CD14-positive monocyte (primary cell): ENCODE data around the gene CHRM2. TPM values are rescaled to one million over a fixed set of nuclear protein-coding genes. Genes with fewer than 3 reads are reported as not detected.

ENCODE experiments used
- DNase-seq, 3 donors: peaks; one replicate each; pipeline ENCODE4 v3.0.0-alpha.2; 2011 to 2022
- H2AFZ ChIP-seq: 2 replicates; pipeline ENCODE4 v1.6.0; 2012; ENCODE audit warnings: mild to moderate bottlenecking, low read depth, low read length, inconsistent platforms; ENCODE audit not compliant: insufficient read depth, poor library complexity, severe bottlenecking
- H3K27ac ChIP-seq, 2 donors: 1 replicate in 1 of 2; 2 replicates in 1 of 2; pipeline ENCODE4 v1.5.1; 2012 to 2013; ENCODE audit warnings: low read length in 2 of 2, control low read depth in 1 of 2, inconsistent platforms in 1 of 2, low read depth in 1 of 2, mild to moderate bottlenecking in 1 of 2
- H3K27me3 ChIP-seq, 2 donors: one replicate each; pipeline versions ENCODE4 v1.6.0 to v1.6.1; 2011 to 2013; ENCODE audit warnings: low read length in 2 of 2; ENCODE audit not compliant: control insufficient read depth in 2 of 2, insufficient read depth in 2 of 2
- H3K36me3 ChIP-seq, 2 donors: replicated peaks in 1 of 2; 1 replicate in 1 of 2; 2 replicates in 1 of 2; pipeline versions ENCODE4 v1.5.1 to v1.6.1; 2012 to 2013; ENCODE audit warnings: low read length in 2 of 2, control low read depth in 1 of 2, inconsistent platforms in 1 of 2, mild to moderate bottlenecking in 1 of 2; ENCODE audit not compliant: insufficient read depth in 2 of 2, control insufficient read depth in 1 of 2
- H3K4me1 ChIP-seq, 2 donors: 1 replicate in 1 of 2; 2 replicates in 1 of 2; pipeline versions ENCODE4 v1.5.1 to v1.6.1; 2012 to 2013; ENCODE audit warnings: low read length in 2 of 2, control low read depth in 1 of 2, inconsistent platforms in 1 of 2, mild to moderate bottlenecking in 1 of 2, moderate library complexity in 1 of 2; ENCODE audit not compliant: insufficient read depth in 2 of 2, control insufficient read depth in 1 of 2
- H3K4me2 ChIP-seq: replicated peaks from 2 replicates; pipeline ENCODE3; 2012; ENCODE audit warnings: low read length, moderate library complexity, mild to moderate bottlenecking; ENCODE audit not compliant: poor library complexity, severe bottlenecking; ENCODE audit errors: extremely low read depth
- H3K4me3 ChIP-seq, 3 experiments: fragments of 200-600 bp in 1 of 3; sonication (generic) in 1 of 3; replicated peaks in 1 of 3; 1 replicate in 2 of 3; 2 replicates in 1 of 3; pipeline ENCODE4 v1.5.1; 2011 to 2013; ENCODE audit warnings: low read length in 3 of 3, mild to moderate bottlenecking in 3 of 3, control low read depth in 2 of 3, low read depth in 2 of 3, inconsistent platforms in 1 of 3, moderate library complexity in 1 of 3
- H3K79me2 ChIP-seq: 2 replicates; pipeline ENCODE4 v1.6.0; 2012; ENCODE audit warnings: mild to moderate bottlenecking, control low read depth, inconsistent platforms, low read length, moderate library complexity; ENCODE audit not compliant: insufficient read depth
- H3K9ac ChIP-seq: 2 replicates; pipeline ENCODE4 v1.6.0; 2017; ENCODE audit warnings: low read length, mild to moderate bottlenecking; ENCODE audit not compliant: insufficient read depth, poor library complexity, severe bottlenecking
- H3K9me3 ChIP-seq, 2 donors: replicated peaks in 1 of 2; 1 replicate in 1 of 2; 2 replicates in 1 of 2; pipeline versions ENCODE4 v1.5.1 to v1.6.1; 2012 to 2013; ENCODE audit warnings: low read length in 2 of 2, control low read depth in 1 of 2; ENCODE audit not compliant: control insufficient read depth in 1 of 2, insufficient read depth in 1 of 2
- H4K20me1 ChIP-seq: 2 replicates; pipeline ENCODE4 v1.6.0; 2012; ENCODE audit warnings: mild to moderate bottlenecking, low read length, control low read depth, moderate library complexity; ENCODE audit not compliant: insufficient read depth
- H3K27ac Mint-ChIP-seq, 7 donors: one replicate each; pipeline ENCODE4 v1.8.0; 2020; ENCODE audit warnings: mild to moderate bottlenecking in 7 of 7, mixed read lengths in 7 of 7, moderate library complexity in 6 of 7, inconsistent platforms in 2 of 7
- H3K27me3 Mint-ChIP-seq, 3 donors: one replicate each; pipeline ENCODE4 v1.8.0; 2021 to 2022; ENCODE audit warnings: low read depth in 3 of 3, mild to moderate bottlenecking in 3 of 3, mixed read lengths in 3 of 3, moderate library complexity in 3 of 3, inconsistent platforms in 1 of 3
- H3K36me3 Mint-ChIP-seq, 2 donors: one replicate each; pipeline ENCODE4 v1.8.0; 2020; ENCODE audit warnings: mixed read lengths in 2 of 2, inconsistent platforms in 1 of 2, mild to moderate bottlenecking in 1 of 2
- H3K4me1 Mint-ChIP-seq: one replicate; pipeline ENCODE4 v1.8.0; 2020; ENCODE audit warnings: mild to moderate bottlenecking, mixed read lengths
- H3K4me3 Mint-ChIP-seq, 2 donors: one replicate each; pipeline ENCODE4 v1.8.0; 2020; ENCODE audit warnings: mild to moderate bottlenecking in 2 of 2, mixed read lengths in 2 of 2, moderate library complexity in 1 of 2
- H3K9me3 Mint-ChIP-seq, 7 donors: one replicate each; pipeline ENCODE4 v1.8.0; 2020 to 2022; ENCODE audit warnings: mixed read lengths in 7 of 7, mild to moderate bottlenecking in 6 of 7, moderate library complexity in 6 of 7, inconsistent platforms in 2 of 7
- CTCF ChIP-seq: fragments of 200-600 bp; IDR thresholded peaks from one replicate; pipeline ENCODE4 v1.8.0; 2022; ENCODE audit warnings: antibody characterized with exemption, mild to moderate bottlenecking
- WGBS: methylation state at CpG from one replicate; pipeline ENCODE4 v1.1.5; 2013; ENCODE audit warnings: missing lambda C conversion rate; ENCODE audit not compliant: insufficient coverage; 5-methylcytosine and 5-hydroxymethylcytosine counted together
- intact Hi-C, 2 donors: fragments of 100-400 bp; cut with micrococcal nuclease; formaldehyde crosslinking; loops; one replicate each; pipeline versions ENCODE4 v1.15.0 to v1.15.1; 2023
- polyA plus RNA-seq, 3 donors: library from polyadenylated mRNA; depleted of rRNA in 1 of 3; unstranded in 2 of 3; stranded (reverse) in 1 of 3; fragments of 300-500 nt in 2 of 3; fragments of >200 nt in 1 of 3; fragmentation: Illumina TruSeq in 2 of 3; gene quantifications; 1 replicate in 2 of 3; 2 replicates in 1 of 3; pipeline ENCODE4 v1.2.3, GENCODE V29; 2012 to 2021

The CHRM2 gene
- polyA plus RNA-seq, 3 donors: not detected

- Histone ChIP-seq H3K36me3 (no peaks in the 10 kb centered on the region), H3K9me3 (no peaks in the 10 kb centered on the region), H3K27me3 (no peaks in the 10 kb centered on the region), H3K4me2 (no peak overlapping the region), H3K4me3 (no peak overlapping the region), H3K27ac (no peak overlapping the region), H3K9ac (no peak overlapping the region), H3K79me2 (no peaks in the 10 kb centered on the region), H3K4me1 (no peaks in the 10 kb centered on the region), H4K20me1 (no peaks in the 10 kb centered on the region), H2AFZ (no peak overlapping the region)
- Mint-ChIP-seq H3K9me3 (peaks cover 0 to 9% (median 0%) of the 10 kb centered on the region in 7 donors), H3K27ac (no peak overlapping the region), H3K4me3 (no peak overlapping the region), H3K27me3 (no peaks in the 10 kb centered on the region), H3K36me3 (no peaks in the 10 kb centered on the region), H3K4me1 (no peaks in the 10 kb centered on the region)
- WGBS: no CpG with 5 or more reads among the region's 3 CpGs
- DNase-seq: no peak
- TF ChIP-seq CTCF: no peak
- intact Hi-C loops: no loop called here
These were observed 124.9 kb downstream of the CHRM2 start for GRCh38 chr7:136993377-136993776.

- Histone ChIP-seq H3K79me2 (no peaks in the 10 kb centered on the region), H3K4me1 (no peaks in the 10 kb centered on the region), H3K27me3 (no peaks in the 10 kb centered on the region), H4K20me1 (no peaks in the 10 kb centered on the region), H3K4me2 (no peak overlapping the region), H3K9ac (no peak overlapping the region), H3K27ac (no peak overlapping the region), H3K36me3 (no peaks in the 10 kb centered on the region), H2AFZ (no peak overlapping the region), H3K4me3 (no peak overlapping the region), H3K9me3 (no peaks in the 10 kb centered on the region)
- Mint-ChIP-seq H3K4me1 (no peaks in the 10 kb centered on the region), H3K27ac (no peak overlapping the region), H3K4me3 (no peak overlapping the region), H3K36me3 (no peaks in the 10 kb centered on the region), H3K27me3 (no peaks in the 10 kb centered on the region), H3K9me3 (peaks cover 0 to 4% (median 2%) of the 10 kb centered on the region in 7 donors)
- intact Hi-C loops: no loop called here
- DNase-seq: no peak
- TF ChIP-seq CTCF: no peak
These were observed 129.3 kb downstream of the CHRM2 start for GRCh38 chr7:136997735-136998134.
